Activated T-cell treated with anti-CD3 and anti-CD28 coated beads, Interleukin-2, amount 50 U/mL, for 1 hour (primary cell): ENCODE results near the gene COL27A1.

Experiments used
- DNase-seq: peaks from one replicate; pipeline ENCODE4 v3.0.0-alpha.2; 2020

The COL27A1 gene

GRCh38 chr9:114275246-114276004 is 120.1 kb downstream of the COL27A1 start:
- DNase-seq: no peak

- no peak for DNase-seq
These were observed 121.8 kb downstream of the COL27A1 start for GRCh38 chr9:114276908-114277821.

- DNase-seq: no peak
These were observed 123.0 kb downstream of the COL27A1 start for GRCh38 chr9:114278356-114278755.

GRCh38 chr9:114278881-114279570 is 123.7 kb downstream of the COL27A1 start:
- DNase-seq: no peak

GRCh38 chr9:114279693-114280092 is 124.4 kb downstream of the COL27A1 start:
- DNase-seq: no peak

GRCh38 chr9:114280636-114281472 is 125.5 kb downstream of the COL27A1 start:
- no peak for DNase-seq

- no peak for DNase-seq
These were observed 126.3 kb downstream of the COL27A1 start for GRCh38 chr9:114281473-114282103.

- no peak for DNase-seq
These were observed 126.8 kb downstream of the COL27A1 start for GRCh38 chr9:114282104-114282485.

GRCh38 chr9:114282507-114282906 is 127.2 kb downstream of the COL27A1 start:
- no peak for DNase-seq

GRCh38 chr9:114282926-114283325 is 127.6 kb downstream of the COL27A1 start:
- no peak for DNase-seq

- DNase-seq: no peak
These were observed 128.3 kb downstream of the COL27A1 start for GRCh38 chr9:114283551-114284111.

GRCh38 chr9:114284316-114285060 is 129.2 kb downstream of the COL27A1 start:
- DNase-seq: no peak

- DNase-seq: no peak
These were observed 130.0 kb downstream of the COL27A1 start for GRCh38 chr9:114285166-114285867.

GRCh38 chr9:114286146-114286679 is 130.9 kb downstream of the COL27A1 start:
- no peak for DNase-seq

- peak; percentile 13 for DNase-seq
These were observed 131.8 kb downstream of the COL27A1 start for GRCh38 chr9:114287001-114287762.

- peak; percentile 11 for DNase-seq
These were observed 132.4 kb downstream of the COL27A1 start for GRCh38 chr9:114287763-114288192.

- peak; percentile 8 for DNase-seq
These were observed 133.1 kb downstream of the COL27A1 start for GRCh38 chr9:114288193-114289091.

- DNase-seq: no peak
These were observed 133.8 kb downstream of the COL27A1 start for GRCh38 chr9:114289106-114289505.
